IMR-90 (cell line): Measurements from ENCODE around the gene ARID4B. TPM values are rescaled to one million over a fixed set of nuclear protein-coding genes. Genes with fewer than 3 reads are reported as not detected.

Source experiments
- ATAC-seq: fragments of 200-7000 bp; cut with Tn5 transposase; 2 replicates; pipeline ENCODE4 v1.9.1; 2020; ENCODE audit warnings: low read depth, mild to moderate bottlenecking, moderate library complexity
- BruUV-seq: library from RNA; stranded (reverse); fragments of 400-500 nt; replicated peaks from 2 replicates; lab custom pipeline; 2021; lab: Mats Ljungman, UMichigan
- CTCF ChIA-PET: fragments of 300-600 bp; formaldehyde crosslinking; extraction: SDS; loops from one replicate; lab custom pipeline; 2021; ENCODE audit warnings: antibody characterized with exemption; lab: Yijun Ruan, JAX
- POLR2A ChIA-PET: fragments of 300-600 bp; sonication (Branson Sonifier 250); formaldehyde crosslinking; loops from one replicate; lab custom pipeline; 2022; ENCODE audit warnings: antibody characterized with exemption; ENCODE audit not compliant: unreplicated experiment; lab: Charles Lee
- DNase-seq: peaks from one replicate; pipeline ENCODE4 v3.0.0; 2013
- H2AFZ ChIP-seq: replicated peaks from 2 replicates; pipeline ENCODE3; 2013; ENCODE audit warnings: low read length, mild to moderate bottlenecking; ENCODE audit not compliant: poor library complexity
- H2AK5ac ChIP-seq: 2 replicates; pipeline ENCODE4 v1.6.1; 2013; ENCODE audit warnings: low read depth, low read length, inconsistent platforms
- H2AK9ac ChIP-seq: replicated peaks from 2 replicates; pipeline ENCODE3; 2013; ENCODE audit warnings: mild to moderate bottlenecking, low read depth, low read length, moderate library complexity; ENCODE audit not compliant: poor library complexity
- H2BK120ac ChIP-seq: 2 replicates; pipeline ENCODE4 v1.6.1; 2013; ENCODE audit warnings: low read depth, low read length, inconsistent platforms
- H2BK15ac ChIP-seq: 3 replicates; pipeline ENCODE4 v1.6.1; 2013; ENCODE audit warnings: low read depth, low read length, inconsistent platforms
- H2BK20ac ChIP-seq: 2 replicates; pipeline ENCODE4 v1.6.1; 2013; ENCODE audit warnings: low read depth, mild to moderate bottlenecking, inconsistent platforms, low read length, moderate library complexity
- H2BK5ac ChIP-seq: 2 replicates; pipeline ENCODE4 v1.6.1; 2013; ENCODE audit warnings: mild to moderate bottlenecking, low read depth, low read length, inconsistent platforms; ENCODE audit not compliant: poor library complexity, severe bottlenecking
- H3K14ac ChIP-seq: replicated peaks from 2 replicates; pipeline ENCODE4 v1.6.1; 2013; ENCODE audit warnings: low read depth, low read length, inconsistent platforms
- H3K18ac ChIP-seq: 2 replicates; pipeline ENCODE4 v1.6.1; 2013; ENCODE audit warnings: low read depth, low read length, control low read depth
- H3K23ac ChIP-seq: 2 replicates; pipeline ENCODE4 v1.6.1; 2013; ENCODE audit warnings: low read depth, low read length, inconsistent platforms
- H3K27ac ChIP-seq: 2 replicates; pipeline ENCODE4 v1.5.1; 2013; ENCODE audit warnings: mild to moderate bottlenecking, control low read depth, low read length; ENCODE audit not compliant: insufficient read depth
- H3K27me3 ChIP-seq: 2 replicates; pipeline ENCODE4 v1.6.1; 2013; ENCODE audit warnings: low read length; ENCODE audit not compliant: control insufficient read depth, insufficient read depth
- H3K36me3 ChIP-seq: 2 replicates; pipeline ENCODE4 v1.6.1; 2013; ENCODE audit warnings: low read length, mixed read lengths; ENCODE audit not compliant: control insufficient read depth, insufficient read depth
- H3K4ac ChIP-seq: 2 replicates; pipeline ENCODE4 v1.6.1; 2013; ENCODE audit warnings: low read depth, low read length, inconsistent platforms
- H3K4me1 ChIP-seq: 2 replicates; pipeline ENCODE4 v1.6.1; 2013; ENCODE audit warnings: low read length, mixed read lengths; ENCODE audit not compliant: control insufficient read depth, insufficient read depth
- H3K4me2 ChIP-seq: 2 replicates; pipeline ENCODE4 v1.6.1; 2013; ENCODE audit warnings: low read depth, mild to moderate bottlenecking, control low read depth, low read length, moderate library complexity
- H3K4me3 ChIP-seq: 2 replicates; pipeline ENCODE4 v1.5.1; 2013; ENCODE audit warnings: low read depth, mild to moderate bottlenecking, control low read depth, low read length, moderate library complexity; ENCODE audit not compliant: insufficient read depth
- H3K56ac ChIP-seq: 2 replicates; pipeline ENCODE4 v1.6.1; 2013; ENCODE audit warnings: low read length, inconsistent platforms; ENCODE audit not compliant: insufficient read depth; ENCODE audit errors: extremely low read depth
- H3K79me1 ChIP-seq, 2 experiments: 2 replicates each; pipeline ENCODE4 v1.6.1; 2013; ENCODE audit warnings: low read length in 2 of 2, inconsistent platforms in 1 of 2, low read depth in 1 of 2
- H3K9ac ChIP-seq: 2 replicates; pipeline ENCODE4 v1.6.1; 2013; ENCODE audit warnings: low read depth, low read length, control low read depth
- H3K9me1 ChIP-seq: 2 replicates; pipeline ENCODE4 v1.6.1; 2013; ENCODE audit warnings: low read length, inconsistent platforms; ENCODE audit not compliant: insufficient read depth
- H3K9me3 ChIP-seq: 2 replicates; pipeline ENCODE4 v1.6.1; 2013; ENCODE audit warnings: low read length; ENCODE audit not compliant: control insufficient read depth, insufficient read depth
- H4K20me1 ChIP-seq: 2 replicates; pipeline ENCODE4 v1.6.1; 2013; ENCODE audit warnings: low read length, inconsistent platforms; ENCODE audit not compliant: insufficient read depth
- H4K5ac ChIP-seq: 2 replicates; pipeline ENCODE4 v1.6.1; 2013; ENCODE audit warnings: mild to moderate bottlenecking, low read depth, low read length, control low read depth
- H4K8ac ChIP-seq, 2 experiments: 2 replicates each; pipeline ENCODE4 v1.6.1; 2013; ENCODE audit warnings: low read depth in 2 of 2, low read length in 2 of 2, control low read depth in 1 of 2, inconsistent platforms in 1 of 2
- H4K91ac ChIP-seq: 2 replicates; pipeline ENCODE4 v1.6.1; 2013; ENCODE audit warnings: low read depth, low read length, inconsistent platforms; ENCODE audit not compliant: insufficient read depth
- BHLHE40 ChIP-seq: fragments of 150-350 bp; IDR thresholded peaks from 2 replicates; pipeline ENCODE4 v1.6.1; 2016; ENCODE audit warnings: mild to moderate bottlenecking, low read depth, low read length
- RAD21 ChIP-seq: IDR thresholded peaks from 2 replicates; pipeline ENCODE4 v1.6.1; 2012; ENCODE audit warnings: low read length, improper control_type of control experiment
- RFX5 ChIP-seq: IDR thresholded peaks from 2 replicates; pipeline ENCODE4 v1.8.0; 2012; ENCODE audit warnings: low read depth, mild to moderate bottlenecking, low read length, moderate library complexity
- SMC3 ChIP-seq: fragments of 150-350 bp; IDR thresholded peaks from 2 replicates; pipeline ENCODE4 v1.6.1; 2016; ENCODE audit warnings: low read depth, mild to moderate bottlenecking, antibody characterized with exemption, low read length, moderate library complexity
- WGBS, 2 experiments: methylation state at CpG; one replicate each; pipeline versions ENCODE4 v1.1.5 to v1.1.7; 2013; ENCODE audit warnings: missing lambda C conversion rate in 2 of 2; ENCODE audit not compliant: insufficient read length in 1 of 2; ENCODE audit errors: extremely low coverage in 2 of 2; 5-methylcytosine and 5-hydroxymethylcytosine counted together
- dilution Hi-C: fragments of 300-500 bp; cut with HindIII; formaldehyde crosslinking; loops from one replicate; pipeline ENCODE4 v1.14.3; 2018; ENCODE audit warnings: low sequenced_read_pairs; ENCODE audit not compliant: unreplicated experiment
- in situ Hi-C: fragments of 300-500 bp; cut with MboI; formaldehyde crosslinking; loops from 3 replicates; pipeline ENCODE4 v1.14.3; 2019; ENCODE audit warnings: low sequenced_read_pairs, inconsistent platforms, mixed read lengths
- intact Hi-C: fragments of 100-400 bp; cut with micrococcal nuclease; formaldehyde crosslinking; loops from 2 replicates; pipeline ENCODE4 v1.10.0; 2022
- polyA plus RNA-seq, 3 experiments: library from polyadenylated mRNA; depleted of rRNA; stranded (reverse); fragments of >200 nt; gene quantifications; 2 replicates each; pipeline ENCODE4 v1.2.3, GENCODE V29; 2012; ENCODE audit warnings: low replicate concordance in 1 of 3
- total RNA-seq: library from RNA; depleted of rRNA; stranded (reverse); fragments of >200 nt; gene quantifications from 2 replicates; pipeline ENCODE4 v1.2.3, GENCODE V29; 2012

ARID4B gene
- total and polyA plus RNA-seq, 2 of the 4 experiments (the other 2 are of a cell fraction), result 8.5 to 16.0 TPM

DNA sequence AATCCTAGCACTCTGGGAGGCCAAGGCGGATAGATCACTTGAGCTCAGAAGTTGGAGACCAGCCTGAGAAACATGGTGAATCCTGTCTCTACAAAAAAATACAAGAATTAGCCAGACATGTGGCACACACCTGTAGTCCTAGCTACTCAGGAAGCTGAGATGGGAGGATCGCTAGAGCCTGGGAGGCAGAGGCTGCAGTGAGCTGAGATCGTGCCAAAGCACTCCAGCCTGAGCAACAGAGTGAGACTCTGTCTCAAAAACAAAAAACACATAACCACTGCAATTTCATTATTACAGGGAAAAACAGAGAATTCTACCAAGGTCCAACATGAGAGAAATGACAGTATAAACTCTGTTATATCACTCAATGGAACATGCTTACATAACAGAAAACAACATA is 194.9 kb downstream of the ARID4B start:
- no peak overlapping the region for H3K4me2 ChIP-seq
- no peaks in the 10 kb centered on the region for H3K9me3 ChIP-seq
- no peak overlapping the region for H2BK15ac ChIP-seq
- peaks cover 29% of the 10 kb centered on the region for H3K36me3 ChIP-seq
- no peak overlapping the region for H3K4ac ChIP-seq
- in situ Hi-C loops (no loop called here), intact Hi-C loops (no loop called here), dilution Hi-C loops (no loop called here)
- ATAC-seq (no peak), DNase-seq (no peak)
- H3K18ac ChIP-seq, result no peak overlapping the region
- no peak overlapping the region for H2AFZ ChIP-seq
- H3K27ac ChIP-seq, result no peak overlapping the region
- H2BK20ac ChIP-seq, result no peak overlapping the region
- no peak overlapping the region for H4K5ac ChIP-seq
- no TSS peak for BruUV-seq
- peaks cover 14 to 15% of the 10 kb centered on the region in 2 experiments for H3K79me1 ChIP-seq
- H4K20me1 ChIP-seq, result 0 out of 2 replicates have a peak, but pooled peaks cover under 1% of the 10 kb centered on the region
- no peak overlapping the region for H2AK5ac ChIP-seq
- TF ChIP-seq SMC3, result no peak
- TF ChIP-seq RAD21, result no peak
- TF ChIP-seq RFX5, result no peak
- no peak for TF ChIP-seq BHLHE40
- H4K91ac ChIP-seq, result no peak overlapping the region
- ChIA-PET POLR2A (no interaction called here), CTCF (no interaction called here)
- H3K4me1 ChIP-seq, result no peaks in the 10 kb centered on the region
- no peak overlapping the region for H4K8ac ChIP-seq
- no peak overlapping the region for H3K56ac ChIP-seq
- no peak overlapping the region for H3K9ac ChIP-seq
- no peaks in the 10 kb centered on the region for H3K27me3 ChIP-seq
- H3K23ac ChIP-seq, result no peak overlapping the region
- no peak overlapping the region for H2BK120ac ChIP-seq
- H2BK5ac ChIP-seq, result no peak overlapping the region
- no peak overlapping the region for H2AK9ac ChIP-seq
- no peak overlapping the region for H3K14ac ChIP-seq
- no CpG with 5 or more reads among the region's 3 CpGs for WGBS, 2 experiments
- no peak overlapping the region for H3K4me3 ChIP-seq
- no peaks in the 10 kb centered on the region; the same call in 1 of the 2 replicates for H3K9me1 ChIP-seq
